Cardiac fibroblast (primary cell): ENCODE results near the gene KLF15.

ENCODE experiments used
- DNase-seq, 2 donors: peaks; one replicate each; pipeline versions ENCODE4 v3.0.0 to v3.0.0-alpha.2; 2010; ENCODE audit warnings: low read depth in 2 of 2
- H3K4me3 ChIP-seq, 2 donors: replicated peaks in 1 of 2; 1 replicate in 1 of 2; 2 replicates in 1 of 2; pipeline ENCODE4 v1.5.1; 2011; ENCODE audit warnings: low read depth in 2 of 2, low read length in 2 of 2, mild to moderate bottlenecking in 2 of 2, moderate library complexity in 1 of 2
- TF ChIP-seq, protein P1 (sequence below): IDR thresholded peaks from one replicate; pipeline ENCODE4 v1.5.1; 2011; ENCODE audit warnings: low read depth, mild to moderate bottlenecking, low read length, inconsistent platforms

Gene KLF15

DNA sequence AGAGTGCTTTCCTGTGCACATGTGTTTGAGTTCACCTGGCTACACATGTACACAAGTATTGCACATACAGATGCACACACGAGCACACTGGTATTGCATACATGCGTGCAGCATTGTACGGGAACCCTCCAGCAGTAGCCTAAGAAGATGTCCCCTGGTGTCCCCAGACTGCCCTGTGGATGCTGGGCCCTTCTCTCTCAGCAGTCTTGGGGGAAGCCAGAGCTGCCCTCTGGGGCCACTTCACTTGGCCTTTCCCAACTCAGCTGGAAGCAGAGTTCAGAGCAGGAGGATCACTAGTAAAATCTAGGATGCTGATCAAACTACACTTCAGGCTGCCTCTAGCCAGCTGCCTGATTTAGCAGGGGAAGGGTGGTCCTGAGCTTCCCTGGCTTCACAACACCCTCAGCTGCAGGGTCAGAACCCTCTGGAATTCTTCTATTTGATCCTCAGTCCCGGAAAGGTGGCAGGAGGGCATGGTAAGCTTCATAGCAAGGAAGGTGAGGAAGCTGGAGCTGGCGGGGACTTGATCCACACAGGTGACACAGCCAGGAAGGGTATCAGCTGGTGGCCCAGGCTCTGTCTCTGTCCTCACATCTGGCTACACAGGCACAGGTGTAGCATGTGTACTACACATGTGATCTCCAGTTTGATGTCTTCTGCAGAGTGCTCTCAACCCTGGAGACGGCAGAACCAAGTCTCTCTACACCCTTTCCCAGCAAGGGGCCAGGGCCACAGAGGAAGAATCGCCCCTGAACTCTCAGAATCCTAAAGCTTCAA lies 36.5 kb downstream of the KLF15 start:
- no peak for DNase-seq
- TF ChIP-seq, protein P1, sequence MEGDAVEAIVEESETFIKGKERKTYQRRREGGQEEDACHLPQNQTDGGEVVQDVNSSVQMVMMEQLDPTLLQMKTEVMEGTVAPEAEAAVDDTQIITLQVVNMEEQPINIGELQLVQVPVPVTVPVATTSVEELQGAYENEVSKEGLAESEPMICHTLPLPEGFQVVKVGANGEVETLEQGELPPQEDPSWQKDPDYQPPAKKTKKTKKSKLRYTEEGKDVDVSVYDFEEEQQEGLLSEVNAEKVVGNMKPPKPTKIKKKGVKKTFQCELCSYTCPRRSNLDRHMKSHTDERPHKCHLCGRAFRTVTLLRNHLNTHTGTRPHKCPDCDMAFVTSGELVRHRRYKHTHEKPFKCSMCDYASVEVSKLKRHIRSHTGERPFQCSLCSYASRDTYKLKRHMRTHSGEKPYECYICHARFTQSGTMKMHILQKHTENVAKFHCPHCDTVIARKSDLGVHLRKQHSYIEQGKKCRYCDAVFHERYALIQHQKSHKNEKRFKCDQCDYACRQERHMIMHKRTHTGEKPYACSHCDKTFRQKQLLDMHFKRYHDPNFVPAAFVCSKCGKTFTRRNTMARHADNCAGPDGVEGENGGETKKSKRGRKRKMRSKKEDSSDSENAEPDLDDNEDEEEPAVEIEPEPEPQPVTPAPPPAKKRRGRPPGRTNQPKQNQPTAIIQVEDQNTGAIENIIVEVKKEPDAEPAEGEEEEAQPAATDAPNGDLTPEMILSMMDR: no peak
- no peak overlapping the region for H3K4me3 ChIP-seq

DNA sequence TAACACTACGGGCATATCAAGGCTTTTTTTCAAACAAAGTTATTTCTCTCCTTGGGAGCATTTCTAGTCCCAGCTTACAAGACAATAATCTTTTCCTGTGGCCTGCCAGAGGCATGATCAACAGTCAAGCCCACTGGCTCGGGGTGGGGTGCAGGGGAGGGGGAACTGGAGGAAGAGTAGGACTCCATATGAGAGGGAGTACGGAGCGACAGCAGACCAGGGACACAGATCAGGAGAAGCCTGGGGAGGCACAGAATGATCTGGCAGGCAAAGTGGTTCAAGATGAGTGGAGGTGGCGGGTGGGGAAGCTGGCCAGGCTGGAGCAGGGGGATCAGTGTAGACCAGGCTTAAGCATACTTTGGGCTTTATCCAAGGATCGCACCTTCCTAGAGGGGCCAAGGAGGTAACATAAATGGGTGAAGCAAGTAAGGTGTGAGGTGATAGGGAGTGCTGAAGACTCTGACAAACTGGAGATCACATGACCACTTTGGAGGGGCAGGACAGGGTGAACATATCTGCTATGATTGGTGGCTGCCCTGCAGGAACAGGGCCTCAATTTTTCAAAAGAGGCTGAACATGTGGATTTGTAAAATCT lies 37.4 kb downstream of the KLF15 start:
- H3K4me3 ChIP-seq: no peak overlapping the region
- no peak for DNase-seq
- TF ChIP-seq, protein P1: no peak

DNA sequence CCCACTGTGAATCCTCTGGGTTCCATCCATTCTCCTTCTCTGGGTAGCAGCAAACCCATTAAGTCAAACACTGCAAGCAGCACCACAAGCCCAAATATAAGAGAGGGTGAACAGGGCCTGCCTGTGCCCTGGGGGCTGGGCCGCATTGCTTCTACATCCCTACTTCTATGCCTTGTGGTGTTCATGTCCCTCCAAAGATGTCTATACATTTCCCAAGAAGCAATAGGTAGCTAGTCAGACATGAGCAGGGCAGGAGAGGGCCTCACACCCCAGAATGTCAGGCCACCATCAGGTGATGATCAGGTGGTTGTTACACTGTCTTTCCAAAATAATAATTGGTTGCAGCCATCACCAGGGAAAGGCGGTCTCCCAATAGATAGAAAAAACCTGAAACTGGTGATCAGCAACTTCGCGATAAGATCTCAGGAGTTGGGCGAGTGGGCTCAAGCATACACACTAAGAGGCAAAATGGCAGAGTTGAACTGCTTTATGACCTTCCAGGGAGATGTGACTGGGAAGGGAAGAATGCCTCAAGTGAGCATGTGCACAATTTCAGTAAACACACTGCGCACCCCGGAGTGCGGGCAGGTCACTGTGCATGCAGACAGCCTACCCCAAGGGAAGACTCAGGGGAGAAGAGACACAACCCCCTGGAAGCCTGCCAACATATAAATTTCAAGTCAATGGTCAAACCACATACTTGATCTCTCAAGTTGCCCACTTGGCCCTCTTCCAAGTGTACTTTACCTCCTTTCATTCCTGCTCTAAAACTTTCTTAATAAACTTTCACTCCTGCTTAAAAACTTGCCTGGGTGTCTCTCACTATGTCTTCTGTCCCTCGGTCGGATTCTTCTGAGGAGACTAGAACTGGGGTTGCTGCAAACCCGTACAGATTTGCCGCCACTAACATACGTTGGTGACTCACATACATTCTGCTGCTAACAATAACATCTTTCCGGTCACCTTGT lies 39.9 kb downstream of the KLF15 start:
- DNase-seq: no peak
- TF ChIP-seq, protein P1: no peak
- no peak overlapping the region for H3K4me3 ChIP-seq

DNA sequence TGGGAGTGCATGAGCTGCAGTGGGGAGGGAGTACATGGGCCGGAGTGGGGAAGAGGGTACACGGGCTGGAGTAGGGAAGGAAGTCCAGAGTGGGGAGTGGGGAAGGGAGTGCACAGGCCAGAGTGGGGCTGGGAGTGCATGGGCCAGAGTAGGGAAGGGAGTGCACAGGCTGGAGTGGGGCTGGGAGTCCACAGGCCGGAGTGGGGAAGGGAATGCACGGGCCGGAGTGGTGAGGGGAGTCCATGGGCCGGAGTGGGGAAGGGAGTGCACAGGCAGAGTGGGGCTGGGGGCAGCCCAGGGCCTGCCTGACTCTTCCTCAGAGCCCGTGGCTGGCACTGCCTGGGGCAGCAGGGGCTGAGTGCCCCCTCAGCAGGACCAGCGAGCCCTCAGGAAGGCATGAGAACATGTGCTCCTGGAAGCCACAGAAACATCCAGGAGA lies 40.7 kb downstream of the KLF15 start:
- no peak for DNase-seq
- no peak overlapping the region for H3K4me3 ChIP-seq
- TF ChIP-seq, protein P1: no peak

DNA sequence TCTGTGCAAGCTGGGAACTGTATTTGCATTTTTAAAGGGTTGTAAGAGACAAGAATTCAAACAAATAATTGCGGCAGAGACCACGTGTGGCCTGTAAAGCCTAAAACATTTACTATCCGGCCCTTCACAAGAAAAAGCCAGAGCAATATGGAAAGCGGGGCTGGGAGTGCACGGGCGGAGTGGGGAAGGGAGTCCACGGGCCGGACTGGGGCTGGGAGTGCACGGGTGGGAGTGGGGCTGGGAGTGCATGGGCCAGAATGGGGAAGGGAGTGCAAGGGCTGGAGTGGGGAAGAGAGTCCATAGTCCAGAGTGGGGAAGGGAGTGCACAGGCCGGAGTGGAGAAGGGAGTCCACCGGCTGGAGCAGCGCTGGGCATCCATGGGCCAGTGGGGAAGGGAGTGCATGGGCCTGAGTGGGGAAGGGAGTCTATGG lies 41.2 kb downstream of the KLF15 start:
- H3K4me3 ChIP-seq: no peak overlapping the region
- no peak for DNase-seq
- TF ChIP-seq, protein P1: no peak

DNA sequence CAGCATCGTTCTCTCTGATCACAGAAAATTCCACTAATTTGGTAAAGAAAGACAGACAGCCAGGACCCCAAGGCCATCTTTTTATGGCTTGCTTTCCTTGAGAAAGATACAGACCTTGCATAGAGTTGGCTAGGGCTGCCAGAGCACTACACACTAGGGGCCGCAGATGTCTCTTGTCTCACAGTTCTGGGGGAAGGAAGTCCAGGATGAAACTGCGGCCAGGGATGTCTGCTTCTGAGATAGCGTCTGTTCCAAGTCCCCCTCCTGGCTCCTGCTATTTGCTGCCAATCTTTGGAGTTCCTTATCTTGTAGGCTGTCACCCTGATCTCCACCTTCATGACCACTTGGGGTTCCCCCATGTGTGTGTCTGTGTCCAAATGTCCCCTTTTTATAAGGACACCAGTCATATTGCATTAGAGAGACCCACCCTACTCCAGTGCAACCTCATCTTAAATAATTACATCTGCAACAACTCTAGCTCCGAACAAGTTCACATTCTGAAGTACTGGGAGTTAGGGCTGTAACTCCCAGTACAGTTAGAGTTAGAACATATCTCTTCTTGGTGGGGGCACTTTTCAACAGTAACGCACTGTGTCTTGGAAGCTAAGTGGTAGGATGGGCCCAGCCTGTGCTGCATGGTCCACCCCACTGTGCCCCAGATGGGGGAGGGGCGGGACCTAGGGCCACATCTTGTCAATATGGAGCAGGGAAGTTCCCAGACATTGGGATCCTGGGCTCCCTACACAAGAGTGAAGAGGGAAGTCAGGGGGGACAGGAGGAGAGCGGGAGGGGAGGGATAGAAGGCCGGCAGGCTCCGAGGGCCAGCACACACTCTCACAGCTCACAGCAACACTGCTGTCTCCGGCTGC lies 42.2 kb downstream of the KLF15 start:
- H3K4me3 ChIP-seq: no peak overlapping the region
- DNase-seq: no peak
- TF ChIP-seq, protein P1: no peak
